Activated CD8-positive, alpha-beta memory T cell treated with anti-CD3 and anti-CD28 coated beads for 36 hours (primary cell): ENCODE measurements around the gene GPR148. TPM values are rescaled to one million over a fixed set of nuclear protein-coding genes. Genes with fewer than 3 reads are reported as not detected.

Source experiments
- CTCF ChIA-PET: fragments of 350-600 bp; sonication (Branson Sonifier 250); formaldehyde crosslinking; loops from one replicate; lab custom pipeline; 2021; ENCODE audit warnings: antibody characterized with exemption; lab: Charles Lee
- POLR2A ChIA-PET: fragments of 350-600 bp; sonication (Branson Sonifier 250); formaldehyde crosslinking; loops from one replicate; lab custom pipeline; 2021; ENCODE audit warnings: antibody characterized with exemption; lab: Charles Lee
- total RNA-seq, 2 experiments: library from RNA; stranded (reverse); gene quantifications; one replicate each; pipeline ENCODE4 v1.2.3, GENCODE V29; 2021

The GPR148 gene
- total RNA-seq, 2 experiments from 2014 or later, result not detected

GRCh38 chr2:130743278-130743677 lies 14.4 kb downstream of the GPR148 start:
- CTCF ChIA-PET, result no interaction called here
- POLR2A ChIA-PET, result no interaction called here

- POLR2A ChIA-PET, result no interaction called here
Measured at GRCh38 chr2:130744287-130745117, 15.6 kb downstream of the GPR148 start.

GRCh38 chr2:130749078-130749477 lies 20.2 kb downstream of the GPR148 start:
- CTCF ChIA-PET, result no interaction called here
- POLR2A ChIA-PET, result no interaction called here

More at GRCh38 chr2:130744287-130745117, 15.6 kb downstream of the GPR148 start:
- CTCF ChIA-PET, result no interaction called here

- ChIA-PET POLR2A (no interaction called here), CTCF (no interaction called here)
Measured at GRCh38 chr2:130749641-130750040, 20.8 kb downstream of the GPR148 start.

- CTCF ChIA-PET, result no interaction called here
- POLR2A ChIA-PET, result no interaction called here
Measured at GRCh38 chr2:130754811-130755210, 25.9 kb downstream of the GPR148 start.

- ChIA-PET CTCF (no interaction called here), POLR2A (no interaction called here)
Measured at GRCh38 chr2:130755256-130756052, 26.6 kb downstream of the GPR148 start, which contains the start of gene AMER3. Gene AMER3 (plus strand): TSS chr2:130755540. CDS start chr2:130762073, 6,533 bp downstream.

- ChIA-PET POLR2A (no interaction called here), CTCF (no interaction called here)
Measured at GRCh38 chr2:130756053-130756873, 27.4 kb downstream of the GPR148 start.

- ChIA-PET POLR2A (no interaction called here), CTCF (no interaction called here)
Measured at GRCh38 chr2:130756874-130757668, 28.2 kb downstream of the GPR148 start.

- ChIA-PET POLR2A (no interaction called here), CTCF (no interaction called here)
Measured at GRCh38 chr2:130759906-130760753, 31.3 kb downstream of the GPR148 start.

- CTCF ChIA-PET, result no interaction called here
- POLR2A ChIA-PET, result no interaction called here
Measured at GRCh38 chr2:130760754-130761751, 32.2 kb downstream of the GPR148 start.

GRCh38 chr2:130762031-130762909 lies 33.4 kb downstream of the GPR148 start:
- POLR2A ChIA-PET, result no interaction called here
- CTCF ChIA-PET, result no interaction called here

- ChIA-PET POLR2A (no interaction called here), CTCF (no interaction called here)
Measured at GRCh38 chr2:130762910-130763385, 34.1 kb downstream of the GPR148 start.

GRCh38 chr2:130763405-130763804 lies 34.5 kb downstream of the GPR148 start:
- ChIA-PET POLR2A (no interaction called here), CTCF (no interaction called here)

GRCh38 chr2:130764035-130764820 lies 35.4 kb downstream of the GPR148 start:
- ChIA-PET POLR2A (no interaction called here), CTCF (no interaction called here)

GRCh38 chr2:130764821-130765115 lies 35.9 kb downstream of the GPR148 start:
- POLR2A ChIA-PET, result no interaction called here

More at GRCh38 chr2:130764821-130765115, 35.9 kb downstream of the GPR148 start:
- CTCF ChIA-PET, result no interaction called here
